GM23248 (cell line): ENCODE data around the gene WBP1L.

ENCODE experiments used
- EZH2 ChIP-seq: fragments of 200-600 bp; sonication (generic); IDR thresholded peaks from 2 replicates; pipeline ENCODE4 v1.6.1; 2018; ENCODE audit warnings: antibody characterized with exemption, mild to moderate bottlenecking; ENCODE audit not compliant: insufficient read depth, poor library complexity, severe bottlenecking
- EZH2phosphoT487 ChIP-seq: fragments of 200-600 bp; sonication (generic); IDR thresholded peaks from 2 replicates; pipeline ENCODE4 v1.6.1; 2018; ENCODE audit warnings: antibody characterized with exemption, moderate library complexity, mild to moderate bottlenecking, low read depth; ENCODE audit not compliant: insufficient read depth

DNA sequence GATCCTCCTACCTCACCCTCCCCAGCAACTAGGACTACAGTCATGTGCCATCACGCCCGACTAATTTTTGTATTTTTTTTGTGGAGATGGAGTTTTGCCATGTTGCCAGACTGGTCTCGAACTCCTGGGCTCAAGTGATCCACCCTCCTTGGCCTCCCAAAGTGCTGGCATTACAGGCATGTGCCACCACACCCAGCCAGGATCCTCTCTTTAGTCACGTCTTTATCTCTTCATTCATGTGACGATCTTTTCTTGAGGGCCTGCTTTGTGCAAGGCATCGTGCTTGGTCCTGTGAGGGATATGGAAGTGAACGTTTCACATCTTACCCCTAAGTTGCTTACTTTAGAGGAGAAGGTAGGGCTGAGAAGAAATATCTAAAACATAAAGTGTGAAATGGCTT lies 21.6 kb downstream of the WBP1L start:
- TF ChIP-seq EZH2 (no peak), EZH2phosphoT487 (no peak)
